Gastrocnemius medialis (tissue), 4 donors: ENCODE data around the gene ADAMTSL1.

ENCODE experiments used
- CTCF ChIP-seq, 5 experiments: fragments of 450-650 bp in 3 of 5; fragments of 200-600 bp in 2 of 5; sonication (generic) in 2 of 5; IDR thresholded peaks in 4 of 5; conservative IDR thresholded peaks in 1 of 5; 1 replicate in 4 of 5; 2 replicates in 1 of 5; pipeline ENCODE4 v1.5.1; 2016 to 2019; ENCODE audit warnings: antibody characterized with exemption in 5 of 5, mild to moderate bottlenecking in 3 of 5, moderate library complexity in 3 of 5
- POLR2A ChIP-seq, 2 donors: fragments of 450-650 bp; IDR thresholded peaks; one replicate each; pipeline ENCODE4 v1.6.1; 2017; ENCODE audit warnings: antibody characterized with exemption in 2 of 2, mild to moderate bottlenecking in 2 of 2, moderate library complexity in 2 of 2

DNA sequence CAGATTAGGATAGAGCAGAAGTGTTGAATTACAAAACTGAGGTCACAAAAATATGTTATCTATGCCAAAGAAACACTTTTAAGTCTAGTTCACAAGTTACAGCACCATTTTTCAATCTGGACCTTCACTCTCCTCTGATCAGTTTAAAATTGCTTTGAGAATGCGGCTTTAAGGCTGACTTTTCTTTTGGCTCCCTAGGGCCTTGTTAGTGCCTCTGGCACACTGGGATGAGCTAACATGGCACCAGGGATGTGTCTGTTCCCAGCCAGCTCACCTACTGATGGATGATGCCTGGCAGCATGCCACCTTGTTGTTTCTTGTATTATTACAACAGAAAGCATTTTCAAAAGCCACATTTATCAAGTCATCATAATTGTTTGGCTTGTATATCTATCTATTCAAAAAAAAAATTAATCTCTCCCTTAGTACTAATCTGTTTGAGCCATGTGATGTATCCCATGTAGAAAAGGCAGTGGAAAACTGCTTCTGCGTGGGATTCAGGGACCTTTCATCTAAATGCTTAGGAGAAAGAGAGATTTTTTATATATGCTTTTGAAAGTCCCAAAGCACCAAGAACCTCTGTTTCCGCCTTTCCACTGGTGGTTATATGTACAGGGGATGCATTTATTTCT is 46.6 kb downstream of the ADAMTSL1 start:
- TF ChIP-seq CTCF (IDR thresholded peaks at IDR 0.05 in 4 of 5, conservative IDR thresholded peaks at IDR 0.05 in 1 of 5): no peak
- no peak for TF ChIP-seq POLR2A (IDR thresholded peaks at IDR 0.05)
